ENCODE data around the gene RASAL3. TPM values are rescaled to one million over a fixed set of nuclear protein-coding genes. Genes with fewer than 3 reads are reported as not detected.

RASAL3 gene
- total and polyA plus RNA-seq, 2 of the 4 experiments (the other 2 are of a cell fraction): 0.07 TPM; not detected in 1

DNA sequence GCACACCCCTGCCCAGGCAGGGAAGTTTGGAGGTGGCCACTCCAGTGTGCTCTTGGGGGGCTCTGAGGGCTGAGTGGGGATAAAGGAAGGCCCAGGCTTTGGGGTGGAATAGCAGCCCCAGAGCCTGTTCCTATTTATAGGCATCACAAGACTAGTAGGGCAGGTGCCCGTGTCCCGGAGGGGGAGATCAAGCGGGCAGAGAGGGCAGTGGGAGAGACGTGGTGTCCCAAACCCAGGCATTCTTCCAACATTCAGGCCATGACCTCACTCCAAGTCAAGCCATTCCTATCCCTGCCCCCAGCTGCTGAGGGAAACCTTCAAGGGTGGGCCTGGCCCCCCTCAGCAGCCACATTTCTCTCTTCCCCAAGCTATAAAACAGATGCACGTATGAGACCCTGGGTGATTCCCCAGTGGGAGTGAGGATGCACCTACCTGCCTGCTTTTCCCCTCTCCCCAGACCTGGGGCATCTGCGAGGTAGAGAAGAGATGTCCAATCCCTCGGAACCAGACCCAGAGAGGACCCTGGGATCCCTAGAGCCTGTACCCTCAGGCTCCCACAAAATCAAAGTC is 18.5 kb downstream of the RASAL3 start:
- H3K79me1 ChIP-seq (ENCODE audit: low read depth in 1 of 2, low read length in 2 of 2): peaks cover 0 to 6% of the 10 kb centered on the region in 2 experiments; a peak in 1 of 4 replicates
- H3K14ac ChIP-seq (replicated peaks; ENCODE audit: low read depth, low read length): no peak overlapping the region
- no peak overlapping the region for H3K18ac ChIP-seq (ENCODE audit: low read depth, low read length)
- no peak overlapping the region for H3K56ac ChIP-seq (ENCODE audit: extremely low read depth, insufficient read depth, low read length)
- no peak overlapping the region for H3K4ac ChIP-seq (ENCODE audit: low read depth, low read length)
- DNase-seq: no peak
- peaks cover 10% of the 10 kb centered on the region for H3K9me1 ChIP-seq (ENCODE audit: insufficient read depth, low read length)
- 85% methylated on average over 3 of the region's 7 CpGs; no CpG with 5 or more reads in 1 of the 2 experiments for WGBS, 2 experiments (ENCODE audit: extremely low coverage in 2 of 2, insufficient read length in 1 of 2)
- no peaks in the 10 kb centered on the region for H3K4me1 ChIP-seq (ENCODE audit: control insufficient read depth, insufficient read depth, low read length)
- H2AK9ac ChIP-seq (replicated peaks; ENCODE audit: low read depth, low read length, poor library complexity): no peak overlapping the region
- H4K5ac ChIP-seq (ENCODE audit: low read depth, low read length): no peak overlapping the region
- no peak overlapping the region for H4K91ac ChIP-seq (ENCODE audit: insufficient read depth, low read depth, low read length)
- no peak overlapping the region for H3K4me3 ChIP-seq (ENCODE audit: insufficient read depth, low read depth, low read length)
- H3K27me3 ChIP-seq (ENCODE audit: control insufficient read depth, insufficient read depth, low read length): no peaks in the 10 kb centered on the region
- H2BK15ac ChIP-seq (ENCODE audit: low read depth, low read length): no peak overlapping the region
- in situ Hi-C loops (cut with MboI; ENCODE audit: low sequenced_read_pairs) (loop anchor here (25.0 kb wide), 1 partner anchor 884 kb away; the partner anchor contains the start of gene NDUFB7), dilution Hi-C loops (cut with HindIII; ENCODE audit: low sequenced_read_pairs, unreplicated experiment) (no loop called here), intact Hi-C loops (cut with micrococcal nuclease) (no loop called here)
- peaks cover 8% of the 10 kb centered on the region; the same call in 1 of the 2 replicates for H3K36me3 ChIP-seq (ENCODE audit: control insufficient read depth, insufficient read depth, low read length)
- no peak overlapping the region for H3K23ac ChIP-seq (ENCODE audit: low read depth, low read length)
- TF ChIP-seq, protein P1, sequence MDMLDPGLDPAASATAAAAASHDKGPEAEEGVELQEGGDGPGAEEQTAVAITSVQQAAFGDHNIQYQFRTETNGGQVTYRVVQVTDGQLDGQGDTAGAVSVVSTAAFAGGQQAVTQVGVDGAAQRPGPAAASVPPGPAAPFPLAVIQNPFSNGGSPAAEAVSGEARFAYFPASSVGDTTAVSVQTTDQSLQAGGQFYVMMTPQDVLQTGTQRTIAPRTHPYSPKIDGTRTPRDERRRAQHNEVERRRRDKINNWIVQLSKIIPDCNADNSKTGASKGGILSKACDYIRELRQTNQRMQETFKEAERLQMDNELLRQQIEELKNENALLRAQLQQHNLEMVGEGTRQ (IDR thresholded peaks at IDR 0.05; ENCODE audit: low read depth, low read length): no peak
- TF ChIP-seq CHD1 (IDR thresholded peaks at IDR 0.05; ENCODE audit: low read depth, low read length): no peak
- no peak for TF ChIP-seq MAFK (IDR thresholded peaks at IDR 0.05; ENCODE audit: low read depth, low read length)
- TF ChIP-seq BHLHE40 (IDR thresholded peaks at IDR 0.05; ENCODE audit: low read depth, low read length): no peak
- no peak for TF ChIP-seq MXI1 (IDR thresholded peaks at IDR 0.05; ENCODE audit: borderline replicate concordance, low read depth, low read length)
- TF ChIP-seq, protein P2, sequence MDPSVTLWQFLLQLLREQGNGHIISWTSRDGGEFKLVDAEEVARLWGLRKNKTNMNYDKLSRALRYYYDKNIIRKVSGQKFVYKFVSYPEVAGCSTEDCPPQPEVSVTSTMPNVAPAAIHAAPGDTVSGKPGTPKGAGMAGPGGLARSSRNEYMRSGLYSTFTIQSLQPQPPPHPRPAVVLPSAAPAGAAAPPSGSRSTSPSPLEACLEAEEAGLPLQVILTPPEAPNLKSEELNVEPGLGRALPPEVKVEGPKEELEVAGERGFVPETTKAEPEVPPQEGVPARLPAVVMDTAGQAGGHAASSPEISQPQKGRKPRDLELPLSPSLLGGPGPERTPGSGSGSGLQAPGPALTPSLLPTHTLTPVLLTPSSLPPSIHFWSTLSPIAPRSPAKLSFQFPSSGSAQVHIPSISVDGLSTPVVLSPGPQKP (IDR thresholded peaks at IDR 0.05; ENCODE audit: borderline replicate concordance, low read depth, low read length): no peak
- TF ChIP-seq SMC3 (IDR thresholded peaks at IDR 0.05; ENCODE audit: low read depth, low read length): no peak
- TF ChIP-seq RAD21 (IDR thresholded peaks at IDR 0.05; ENCODE audit: low read length): no peak
- no peak for TF ChIP-seq RCOR1 (IDR thresholded peaks at IDR 0.05; ENCODE audit: insufficient replicate concordance, low read length)
- TF ChIP-seq, protein P3, sequence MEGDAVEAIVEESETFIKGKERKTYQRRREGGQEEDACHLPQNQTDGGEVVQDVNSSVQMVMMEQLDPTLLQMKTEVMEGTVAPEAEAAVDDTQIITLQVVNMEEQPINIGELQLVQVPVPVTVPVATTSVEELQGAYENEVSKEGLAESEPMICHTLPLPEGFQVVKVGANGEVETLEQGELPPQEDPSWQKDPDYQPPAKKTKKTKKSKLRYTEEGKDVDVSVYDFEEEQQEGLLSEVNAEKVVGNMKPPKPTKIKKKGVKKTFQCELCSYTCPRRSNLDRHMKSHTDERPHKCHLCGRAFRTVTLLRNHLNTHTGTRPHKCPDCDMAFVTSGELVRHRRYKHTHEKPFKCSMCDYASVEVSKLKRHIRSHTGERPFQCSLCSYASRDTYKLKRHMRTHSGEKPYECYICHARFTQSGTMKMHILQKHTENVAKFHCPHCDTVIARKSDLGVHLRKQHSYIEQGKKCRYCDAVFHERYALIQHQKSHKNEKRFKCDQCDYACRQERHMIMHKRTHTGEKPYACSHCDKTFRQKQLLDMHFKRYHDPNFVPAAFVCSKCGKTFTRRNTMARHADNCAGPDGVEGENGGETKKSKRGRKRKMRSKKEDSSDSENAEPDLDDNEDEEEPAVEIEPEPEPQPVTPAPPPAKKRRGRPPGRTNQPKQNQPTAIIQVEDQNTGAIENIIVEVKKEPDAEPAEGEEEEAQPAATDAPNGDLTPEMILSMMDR (conservative IDR thresholded peaks at IDR 0.05; ENCODE audit: low read depth, low read length): no peak
- TF ChIP-seq FOS (IDR thresholded peaks at IDR 0.05; ENCODE audit: low read depth, low read length): no peak
- no peak for TF ChIP-seq RFX5 (IDR thresholded peaks at IDR 0.05; ENCODE audit: low read depth, low read length)
- no peak for TF ChIP-seq NFE2L2 (IDR thresholded peaks at IDR 0.05; ENCODE audit: low read depth, low read length)
- no peak for TF ChIP-seq CEBPB (IDR thresholded peaks at IDR 0.05; ENCODE audit: low read depth, low read length)
- TF ChIP-seq POLR2A (IDR thresholded peaks at IDR 0.05; ENCODE audit: low read depth, low read length): no peak
- TF ChIP-seq MAZ (IDR thresholded peaks at IDR 0.05; ENCODE audit: borderline replicate concordance, low read depth, low read length): no peak
- no peak overlapping the region for H2AK5ac ChIP-seq (ENCODE audit: low read depth, low read length)
- H2AFZ ChIP-seq (replicated peaks; ENCODE audit: low read length, poor library complexity): no peak overlapping the region
- H2BK20ac ChIP-seq (ENCODE audit: low read depth, low read length): no peak overlapping the region
- H3K9me3 ChIP-seq (ENCODE audit: control insufficient read depth, insufficient read depth, low read length): no peaks in the 10 kb centered on the region
- no peak overlapping the region for H3K9ac ChIP-seq (ENCODE audit: low read depth, low read length)
- ChIA-PET POLR2A (ENCODE audit: unreplicated experiment) (no interaction called here), CTCF (no interaction called here)
- no peak overlapping the region for H4K8ac ChIP-seq (ENCODE audit: low read depth in 2 of 2, low read length in 2 of 2)
- H2BK5ac ChIP-seq (ENCODE audit: low read depth, low read length, poor library complexity, severe bottlenecking): no peak overlapping the region
- no peak overlapping the region for H3K4me2 ChIP-seq (ENCODE audit: low read depth, low read length)
- no peaks in the 10 kb centered on the region for H4K20me1 ChIP-seq (ENCODE audit: insufficient read depth, low read length)
- BruUV-seq (replicated peaks): no TSS peak
- no peak overlapping the region for H2BK120ac ChIP-seq (ENCODE audit: low read depth, low read length)
- no peak overlapping the region for H3K27ac ChIP-seq (ENCODE audit: insufficient read depth, low read length)
- ATAC-seq (ENCODE audit: low read depth): no peak
